Activated naive CD8-positive, alpha-beta T cell (primary cell): ENCODE data around the gene PURB.
"Not testable (repeated sequence)": the region's sequence is repeated elsewhere in the genome, so short reads cannot be mapped to it uniquely, and the experiment has no call there.

Experiments
- H3K27ac Mint-ChIP-seq: one replicate; pipeline ENCODE4 v1.8.0; 2021; ENCODE audit warnings: mixed read lengths
- H3K27me3 Mint-ChIP-seq: one replicate; pipeline ENCODE4 v1.8.0; 2021; ENCODE audit warnings: mixed read lengths
- H3K36me3 Mint-ChIP-seq: one replicate; pipeline ENCODE4 v1.8.0; 2021; ENCODE audit warnings: mixed read lengths
- H3K4me1 Mint-ChIP-seq: one replicate; pipeline ENCODE4 v1.8.0; 2021; ENCODE audit warnings: low read depth, mixed read lengths
- H3K4me3 Mint-ChIP-seq: one replicate; pipeline ENCODE4 v1.8.0; 2021; ENCODE audit warnings: mild to moderate bottlenecking, mixed read lengths
- H3K9me3 Mint-ChIP-seq: one replicate; pipeline ENCODE4 v1.8.0; 2021; ENCODE audit warnings: low read depth, mixed read lengths

PURB gene

DNA sequence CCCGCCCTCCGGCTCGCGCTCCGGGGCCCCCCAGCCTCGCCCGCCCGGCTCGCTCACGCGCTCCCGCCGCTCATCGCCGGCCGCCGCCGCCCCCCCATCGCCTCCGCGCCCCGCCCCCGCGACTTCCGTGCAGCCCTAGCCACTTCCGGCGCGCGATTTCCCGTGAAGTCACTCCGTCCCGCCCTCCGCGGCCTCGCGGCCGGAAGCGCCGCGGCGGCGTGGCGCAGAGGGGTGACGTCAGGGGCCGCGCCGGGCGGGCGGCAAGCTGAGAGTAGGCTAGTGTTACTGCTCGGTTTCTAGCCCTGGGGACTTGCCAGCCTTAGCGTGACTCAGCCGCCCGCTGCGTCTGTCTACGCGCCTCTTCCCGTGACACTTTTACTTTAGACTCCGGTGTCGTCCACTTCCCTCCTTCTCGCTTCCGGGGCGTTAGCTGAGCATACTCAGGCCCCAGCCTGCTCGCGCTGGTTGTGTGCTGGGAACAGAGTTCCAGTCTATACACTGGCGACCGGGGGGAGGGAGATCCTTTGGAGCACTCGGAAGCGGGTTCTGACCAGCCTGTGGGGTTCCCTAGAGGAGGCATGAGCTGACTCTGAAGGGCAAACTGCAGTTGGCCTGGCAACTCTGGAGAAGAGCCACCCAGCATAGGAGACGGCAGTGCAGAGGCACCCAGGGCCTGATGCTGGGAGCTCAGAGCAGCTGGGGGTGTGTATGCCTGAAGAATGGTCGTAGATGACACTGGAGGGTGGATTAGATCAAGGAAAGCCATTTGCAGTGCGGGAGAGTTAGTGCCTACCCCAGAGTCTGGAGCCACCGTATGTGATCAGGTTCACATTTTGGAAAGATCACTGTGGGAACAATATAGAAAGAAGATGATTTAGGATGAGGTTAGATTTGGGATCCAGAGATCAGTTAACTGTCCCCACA lies at the start of gene PURB:
PURB (minus strand) TSS at position 137 of the 924 bp plus-strand sequence. CDS start 182 bp downstream, outside the sequence.
- Mint-ChIP-seq H3K9me3 (peaks cover 3% of the 10 kb centered on the region), H3K4me3 (peak within 1 kb of the TSS; percentile 93), H3K4me1 (peaks cover 44% of the 10 kb centered on the region), H3K27me3 (no peaks in the 10 kb centered on the region), H3K27ac (peak within 1 kb of the TSS; percentile 99), H3K36me3 (peaks cover 13% of the 10 kb centered on the region)

DNA sequence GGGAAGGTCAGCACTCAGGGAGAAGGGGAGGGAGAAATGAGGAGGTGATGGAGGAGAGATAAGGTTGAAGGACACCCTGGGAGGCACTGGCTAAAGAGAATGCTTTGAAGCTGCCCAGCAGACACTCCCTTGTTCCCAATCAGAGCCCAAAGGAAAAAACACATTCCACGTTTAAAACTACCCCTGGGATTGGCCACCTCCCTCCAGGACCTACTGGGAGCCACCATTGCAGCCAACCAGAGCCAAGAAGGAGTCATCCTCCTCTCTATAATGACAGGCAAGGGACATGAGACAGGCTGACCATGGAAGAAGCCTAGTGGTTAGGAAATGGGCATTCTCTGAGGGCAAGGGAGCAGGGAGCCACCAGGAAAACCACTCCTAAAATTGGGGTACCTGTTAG lies 49.7 kb upstream of the PURB start:
- no peak overlapping the region for H3K4me3 Mint-ChIP-seq
- no peaks in the 10 kb centered on the region for H3K9me3 Mint-ChIP-seq
- no peaks in the 10 kb centered on the region for H3K36me3 Mint-ChIP-seq
- no peaks in the 10 kb centered on the region for H3K27me3 Mint-ChIP-seq
- H3K4me1 Mint-ChIP-seq, result no peaks in the 10 kb centered on the region
- no peak overlapping the region for H3K27ac Mint-ChIP-seq

DNA sequence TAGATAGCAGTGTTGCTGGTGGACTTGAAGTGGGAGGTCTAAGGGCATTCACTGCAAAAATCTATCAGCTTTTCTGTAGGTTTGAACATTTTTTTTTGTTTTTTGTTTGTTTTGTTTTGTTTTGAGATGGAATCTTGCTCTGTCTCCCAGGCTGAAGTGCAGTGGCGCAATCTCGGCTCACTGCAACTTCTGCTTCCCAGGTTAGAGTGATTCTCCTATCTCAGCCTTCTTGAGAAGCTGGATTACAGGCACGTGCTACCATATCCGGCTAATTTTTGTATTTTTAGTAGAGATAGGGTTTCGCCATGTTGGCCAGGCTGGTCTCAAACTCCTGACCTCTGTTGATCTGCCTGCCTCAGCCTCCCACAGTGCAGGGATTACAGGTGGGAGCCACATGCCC lies 49.2 kb upstream of the PURB start:
- H3K9me3 Mint-ChIP-seq, H3K36me3 Mint-ChIP-seq, H3K4me1 Mint-ChIP-seq, H3K27ac Mint-ChIP-seq, H3K27me3 Mint-ChIP-seq, H3K4me3 Mint-ChIP-seq: not testable (repeated sequence)

- Mint-ChIP-seq H3K4me3 (no peak overlapping the region), H3K4me1 (no peaks in the 10 kb centered on the region), H3K9me3 (no peaks in the 10 kb centered on the region), H3K27ac (no peak overlapping the region), H3K27me3 (peaks cover 3% of the 10 kb centered on the region), H3K36me3 (no peaks in the 10 kb centered on the region)
Measured at GRCh38 chr7:44930921-44931320, 45.6 kb upstream of the PURB start.

DNA sequence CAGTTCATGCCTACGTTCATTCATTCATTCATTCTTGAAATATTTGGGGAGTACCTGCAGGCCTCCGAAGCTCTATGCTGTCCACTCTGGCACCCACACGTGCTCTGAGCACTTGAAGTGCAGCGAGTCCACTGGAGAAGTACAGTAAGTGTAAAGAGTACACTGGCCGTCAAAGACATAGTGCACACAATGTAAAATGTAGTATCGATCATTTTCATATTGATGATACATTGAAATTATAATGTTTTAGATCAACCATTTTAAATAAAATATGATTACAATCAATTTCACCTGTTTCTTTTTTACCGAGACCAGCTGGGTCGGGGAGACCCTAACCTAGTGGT lies 37.0 kb upstream of the PURB start:
- no peaks in the 10 kb centered on the region for H3K27me3 Mint-ChIP-seq
- no peaks in the 10 kb centered on the region for H3K9me3 Mint-ChIP-seq
- no peak overlapping the region for H3K27ac Mint-ChIP-seq

GRCh38 chr7:44921607-44922350 lies 36.4 kb upstream of the PURB start:
- Mint-ChIP-seq H3K27me3 (no peaks in the 10 kb centered on the region), H3K4me3 (no peak overlapping the region), H3K9me3 (no peaks in the 10 kb centered on the region), H3K27ac (peak overlapping the region; percentile 66), H3K36me3 (no peaks in the 10 kb centered on the region), H3K4me1 (peaks cover 16% of the 10 kb centered on the region)

More for the DNA sequence above, 37.0 kb upstream of the PURB start:
- Mint-ChIP-seq H3K4me3 (no peak overlapping the region), H3K36me3 (no peaks in the 10 kb centered on the region), H3K4me1 (peaks cover 16% of the 10 kb centered on the region)

DNA sequence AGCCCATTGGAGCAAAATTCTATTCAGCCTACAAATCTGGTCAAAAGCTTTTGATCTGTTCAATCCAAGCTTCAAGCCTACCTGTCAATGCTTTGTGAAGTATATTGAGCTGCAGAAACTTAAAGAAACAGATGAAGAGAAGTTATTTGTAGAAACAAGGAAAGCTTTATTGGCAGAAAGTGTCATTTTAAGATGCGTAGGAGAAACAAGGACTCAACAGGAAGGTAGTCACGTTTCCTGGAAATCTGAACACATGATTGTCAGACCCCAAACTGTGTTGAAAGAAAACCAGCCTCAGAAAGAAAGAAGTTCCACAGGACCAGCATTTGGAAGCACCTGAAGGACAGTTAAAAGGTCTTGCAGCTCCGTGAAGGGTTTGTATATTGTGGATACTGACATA lies 34.8 kb upstream of the PURB start:
- H3K4me3 Mint-ChIP-seq, result peak overlapping the region; percentile 7
- no peaks in the 10 kb centered on the region for H3K9me3 Mint-ChIP-seq
- no peaks in the 10 kb centered on the region for H3K36me3 Mint-ChIP-seq
- no peaks in the 10 kb centered on the region for H3K27me3 Mint-ChIP-seq
- peaks cover 21% of the 10 kb centered on the region for H3K4me1 Mint-ChIP-seq
- peak overlapping the region; percentile 66 for H3K27ac Mint-ChIP-seq

- Mint-ChIP-seq H3K27ac (no peak overlapping the region), H3K9me3 (no peaks in the 10 kb centered on the region), H3K27me3 (no peaks in the 10 kb centered on the region), H3K4me1 (peaks cover 32% of the 10 kb centered on the region), H3K4me3 (no peak overlapping the region), H3K36me3 (no peaks in the 10 kb centered on the region)
Measured at GRCh38 chr7:44918029-44918428, 32.7 kb upstream of the PURB start.

DNA sequence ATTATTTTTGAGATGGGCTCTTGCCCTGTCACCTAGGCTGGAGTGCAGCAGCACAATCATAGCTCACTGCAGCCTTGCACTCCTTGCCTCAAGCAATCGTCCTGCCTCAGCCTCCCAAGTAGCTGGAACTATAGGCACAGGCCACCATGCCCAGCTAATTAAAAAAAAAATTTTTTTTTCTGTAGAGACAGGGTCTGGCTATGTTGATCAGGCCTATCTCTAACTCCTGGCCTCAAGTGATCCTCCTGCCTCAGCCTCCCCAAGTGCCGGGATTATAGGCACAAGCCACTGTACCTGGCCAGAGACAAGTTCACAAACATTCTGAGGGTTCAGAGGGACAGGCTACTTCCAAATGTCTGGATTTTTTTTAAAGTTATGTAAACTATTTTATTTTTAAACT lies 32.1 kb upstream of the PURB start:
- no peak overlapping the region for H3K4me3 Mint-ChIP-seq
- H3K4me1 Mint-ChIP-seq, result peaks cover 32% of the 10 kb centered on the region
- H3K36me3 Mint-ChIP-seq, result no peaks in the 10 kb centered on the region
- H3K27me3 Mint-ChIP-seq, result no peaks in the 10 kb centered on the region
- H3K9me3 Mint-ChIP-seq, result no peaks in the 10 kb centered on the region
- no peak overlapping the region for H3K27ac Mint-ChIP-seq

DNA sequence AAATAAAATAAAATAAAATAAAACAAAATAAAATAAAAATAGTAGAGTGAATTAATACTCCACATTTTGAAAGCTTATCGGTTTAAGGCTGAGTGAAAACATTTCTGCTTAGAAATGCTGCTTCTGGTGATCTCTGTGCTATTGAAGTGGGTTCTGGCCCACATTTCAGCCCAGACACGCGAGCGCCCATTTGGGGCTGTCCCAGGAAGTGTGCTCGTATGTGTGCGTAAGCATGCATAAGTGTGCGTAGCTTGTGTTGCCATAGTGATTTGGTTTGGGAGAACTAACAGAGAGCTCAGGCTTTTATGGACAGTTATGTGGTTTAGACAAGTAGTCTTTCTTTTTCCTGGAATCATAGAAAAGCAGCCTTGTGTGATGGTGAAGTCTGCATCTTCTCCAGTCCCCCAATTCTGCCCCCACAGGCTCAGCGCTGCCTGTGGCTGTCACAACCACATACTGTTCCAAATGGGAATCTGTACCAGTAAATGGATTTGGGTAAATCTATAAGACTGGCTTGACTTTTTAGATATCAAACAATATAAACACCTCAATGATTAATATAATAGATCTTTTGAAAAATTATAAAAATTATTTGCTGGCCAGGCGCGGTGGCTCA lies 29.8 kb upstream of the PURB start:
- Mint-ChIP-seq H3K27ac (peak overlapping the region; percentile 84), H3K36me3 (no peaks in the 10 kb centered on the region), H3K27me3 (no peaks in the 10 kb centered on the region), H3K4me1 (peaks cover 23% of the 10 kb centered on the region), H3K4me3 (peak overlapping the region; percentile 59), H3K9me3 (no peaks in the 10 kb centered on the region)

DNA sequence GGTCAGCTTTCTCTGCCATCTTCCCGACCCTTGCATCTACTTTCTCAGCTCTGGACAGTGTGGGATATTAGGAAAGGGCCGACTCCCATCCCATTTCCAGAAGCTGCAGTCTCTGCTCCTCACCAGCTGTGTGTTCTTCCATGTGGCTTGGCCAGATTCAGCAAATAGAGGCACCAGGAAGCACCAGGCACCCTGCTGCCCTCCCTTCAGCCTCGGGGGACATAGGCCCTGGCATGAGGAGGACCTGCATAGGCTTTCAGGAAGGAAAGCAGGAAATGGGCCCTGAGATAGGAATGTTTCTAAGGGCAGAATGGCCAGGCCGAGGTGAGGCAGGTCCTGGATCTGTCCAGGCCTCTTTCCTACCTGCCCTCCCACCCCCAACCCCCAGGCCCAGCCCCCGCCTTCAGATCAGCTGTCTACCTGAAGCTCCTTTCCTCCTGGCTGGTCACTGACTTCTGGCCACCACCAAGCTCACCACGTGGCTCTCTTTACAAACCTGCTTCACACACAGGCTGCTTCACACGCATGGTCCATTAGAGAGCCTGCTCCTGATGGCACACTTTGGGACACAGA lies 27.5 kb upstream of the PURB start:
- Mint-ChIP-seq H3K27me3 (no peaks in the 10 kb centered on the region), H3K4me1 (peaks cover 17% of the 10 kb centered on the region), H3K9me3 (no peaks in the 10 kb centered on the region), H3K27ac (peak overlapping the region; percentile 92), H3K36me3 (no peaks in the 10 kb centered on the region), H3K4me3 (no peak overlapping the region)

- Mint-ChIP-seq H3K4me1 (peaks cover 17% of the 10 kb centered on the region), H3K36me3 (no peaks in the 10 kb centered on the region), H3K9me3 (no peaks in the 10 kb centered on the region), H3K4me3 (no peak overlapping the region), H3K27ac (no peak overlapping the region), H3K27me3 (no peaks in the 10 kb centered on the region)
Measured at GRCh38 chr7:44911911-44912310, 26.6 kb upstream of the PURB start.

DNA sequence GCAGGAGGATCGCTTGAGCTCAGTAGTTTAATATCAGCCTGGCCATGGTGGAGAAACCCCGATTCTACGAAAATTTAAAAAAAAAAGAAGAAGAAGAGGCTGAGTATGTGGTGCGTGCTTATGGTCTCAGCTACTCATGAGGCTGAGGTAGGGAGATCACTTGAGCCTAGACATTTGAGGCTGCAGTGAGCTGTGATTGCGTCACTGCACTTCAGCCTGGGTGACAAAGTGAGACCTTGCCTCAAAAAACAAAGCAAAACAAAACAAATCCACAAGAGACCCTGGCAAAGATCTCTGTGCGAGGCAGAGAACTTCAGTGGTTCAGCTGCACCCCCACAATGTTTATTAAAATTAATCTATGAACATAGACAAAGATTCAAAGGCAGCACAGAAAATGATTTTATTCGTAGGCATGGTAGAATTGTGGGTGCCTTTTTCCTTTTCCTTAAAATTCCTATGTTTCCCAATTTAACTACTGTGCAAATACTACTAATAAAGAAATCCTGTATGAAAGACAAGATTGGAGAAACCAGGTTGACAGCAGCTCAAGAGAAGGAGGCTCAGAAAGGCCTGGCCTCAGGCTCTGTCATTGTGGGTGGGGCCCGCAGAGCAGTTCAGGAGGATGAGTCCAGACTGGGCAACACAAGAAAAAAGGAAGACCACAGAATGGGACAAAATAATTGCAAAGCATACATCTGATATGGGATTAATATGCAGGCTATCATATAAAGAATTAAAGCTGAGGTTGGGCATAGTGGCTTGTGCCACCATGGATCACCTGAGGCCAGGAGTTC lies 24.5 kb upstream of the PURB start:
- no peaks in the 10 kb centered on the region for H3K36me3 Mint-ChIP-seq
- H3K4me1 Mint-ChIP-seq, result peaks cover 9% of the 10 kb centered on the region
- peak overlapping the region; percentile 70 for H3K27ac Mint-ChIP-seq
- no peak overlapping the region for H3K4me3 Mint-ChIP-seq
- H3K27me3 Mint-ChIP-seq, result no peaks in the 10 kb centered on the region
- no peaks in the 10 kb centered on the region for H3K9me3 Mint-ChIP-seq

GRCh38 chr7:44906965-44907364 lies 21.6 kb upstream of the PURB start:
- Mint-ChIP-seq H3K36me3 (no peaks in the 10 kb centered on the region), H3K4me1 (no peaks in the 10 kb centered on the region), H3K27me3 (no peaks in the 10 kb centered on the region), H3K9me3 (no peaks in the 10 kb centered on the region), H3K27ac (no peak overlapping the region), H3K4me3 (no peak overlapping the region)
